Measurements from ENCODE around the gene NPIPB6. TPM values are rescaled to one million over a fixed set of nuclear protein-coding genes. Genes with fewer than 3 reads are reported as not detected.
A peak's percentile ranks its signal among the peaks of the same experiment; 100 is the strongest.
"Not testable (repeated sequence)": the region's sequence is repeated elsewhere in the genome, so short reads cannot be mapped to it uniquely, and the experiment has no call there.

The NPIPB6 gene
- total RNA-seq, 1 donor from 2014 or later: 2.0 TPM

DNA sequence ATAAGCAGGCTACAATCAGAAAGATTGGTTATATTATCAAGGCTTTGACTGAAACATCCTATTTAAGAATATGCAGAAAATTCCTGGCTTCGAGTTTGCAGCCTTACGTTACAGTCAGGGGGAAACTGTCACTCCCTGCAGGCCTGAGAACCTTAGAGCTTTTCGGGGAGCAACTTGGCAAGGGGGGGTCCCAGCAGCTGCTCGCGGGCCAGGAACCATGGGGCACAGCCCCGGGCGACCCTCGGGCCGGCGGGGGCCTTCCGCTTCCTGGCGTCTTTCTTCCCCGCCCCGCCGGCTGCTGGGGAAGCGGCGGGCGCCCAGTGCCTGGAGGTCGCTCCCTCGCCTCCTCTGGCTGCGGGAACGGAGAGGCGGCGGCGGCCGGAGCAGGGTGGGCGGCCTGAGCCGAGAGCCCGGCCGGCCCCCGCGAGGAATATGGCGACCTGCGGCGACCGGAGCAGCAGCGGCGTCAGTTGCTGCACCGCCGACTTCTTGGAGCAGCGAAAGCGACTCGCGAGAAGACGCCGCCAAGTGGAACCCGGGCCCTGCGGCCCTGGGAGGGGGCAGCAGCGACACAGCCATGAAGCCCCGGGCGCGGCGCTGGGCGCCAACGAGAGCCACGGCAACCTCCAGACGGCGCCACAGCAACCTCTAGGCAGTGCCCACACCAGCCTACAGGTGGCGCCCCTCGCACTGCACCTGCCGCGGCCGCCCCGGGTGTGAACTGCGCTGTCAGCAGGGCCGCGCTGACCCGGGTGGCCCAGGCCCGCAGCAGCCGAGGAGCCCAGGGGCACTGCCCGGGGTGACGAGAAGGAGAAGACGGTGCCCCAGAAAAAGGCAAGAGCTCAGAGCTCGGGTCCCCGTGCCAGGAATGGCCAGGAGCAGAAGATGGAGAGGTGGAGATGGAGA is 1.2 kb upstream of the NPIPB6 start:
- not testable (repeated sequence) for H3K36me3 Mint-ChIP-seq; H3K9me3 Mint-ChIP-seq; H3K4me1 Mint-ChIP-seq (ENCODE audit: unreplicated experiment); H3K27me3 Mint-ChIP-seq; DNase-seq (ENCODE audit: extremely low spot score, unreplicated experiment); H3K27ac Mint-ChIP-seq; H3K4me3 Mint-ChIP-seq
- TF ChIP-seq, protein P1, sequence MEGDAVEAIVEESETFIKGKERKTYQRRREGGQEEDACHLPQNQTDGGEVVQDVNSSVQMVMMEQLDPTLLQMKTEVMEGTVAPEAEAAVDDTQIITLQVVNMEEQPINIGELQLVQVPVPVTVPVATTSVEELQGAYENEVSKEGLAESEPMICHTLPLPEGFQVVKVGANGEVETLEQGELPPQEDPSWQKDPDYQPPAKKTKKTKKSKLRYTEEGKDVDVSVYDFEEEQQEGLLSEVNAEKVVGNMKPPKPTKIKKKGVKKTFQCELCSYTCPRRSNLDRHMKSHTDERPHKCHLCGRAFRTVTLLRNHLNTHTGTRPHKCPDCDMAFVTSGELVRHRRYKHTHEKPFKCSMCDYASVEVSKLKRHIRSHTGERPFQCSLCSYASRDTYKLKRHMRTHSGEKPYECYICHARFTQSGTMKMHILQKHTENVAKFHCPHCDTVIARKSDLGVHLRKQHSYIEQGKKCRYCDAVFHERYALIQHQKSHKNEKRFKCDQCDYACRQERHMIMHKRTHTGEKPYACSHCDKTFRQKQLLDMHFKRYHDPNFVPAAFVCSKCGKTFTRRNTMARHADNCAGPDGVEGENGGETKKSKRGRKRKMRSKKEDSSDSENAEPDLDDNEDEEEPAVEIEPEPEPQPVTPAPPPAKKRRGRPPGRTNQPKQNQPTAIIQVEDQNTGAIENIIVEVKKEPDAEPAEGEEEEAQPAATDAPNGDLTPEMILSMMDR (conservative IDR thresholded peaks at IDR 0.05): peak; percentile 43

DNA sequence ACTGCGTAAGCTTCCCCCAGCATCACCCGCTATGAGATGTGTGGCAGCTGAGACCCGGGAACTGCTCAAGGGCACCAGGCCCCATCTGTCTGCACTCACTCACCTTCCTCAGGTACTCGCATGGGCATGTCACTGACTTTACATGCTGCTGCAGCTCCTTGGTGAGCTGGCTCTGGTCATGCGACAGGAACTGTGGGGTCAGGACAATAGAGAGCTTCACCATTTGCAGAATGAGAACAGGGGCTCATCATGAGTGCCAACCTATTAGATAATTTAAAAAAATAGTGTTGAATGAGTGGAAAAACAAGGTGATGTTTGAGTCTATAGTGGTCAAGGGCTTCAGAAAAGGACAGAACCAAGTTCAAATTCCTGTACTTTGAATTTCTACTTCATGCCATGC is 708 bp downstream of the NPIPB6 start:
- H3K27me3 Mint-ChIP-seq; H3K4me1 Mint-ChIP-seq (ENCODE audit: unreplicated experiment); H3K27ac Mint-ChIP-seq; DNase-seq (ENCODE audit: extremely low spot score, unreplicated experiment); H3K4me3 Mint-ChIP-seq; H3K9me3 Mint-ChIP-seq; H3K36me3 Mint-ChIP-seq: not testable (repeated sequence)

DNA sequence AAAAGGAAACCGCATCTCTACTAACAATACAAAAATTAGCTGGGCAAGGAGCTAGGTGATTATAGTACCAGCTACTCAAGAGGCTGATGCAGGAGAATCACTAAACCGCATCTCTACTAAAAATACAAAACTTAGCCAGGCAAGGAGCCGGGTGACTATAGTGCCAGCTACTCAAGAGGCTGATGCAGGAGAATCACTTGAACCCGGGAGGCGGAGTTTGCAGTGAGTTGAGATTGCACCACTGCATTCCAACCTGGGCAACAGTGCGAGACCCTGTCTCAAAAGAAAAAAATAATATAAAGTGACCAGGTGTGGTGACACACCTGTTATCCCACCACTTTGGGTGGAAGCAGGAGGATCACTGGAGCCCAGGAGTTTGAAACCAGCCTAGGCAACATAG is 25.1 kb downstream of the NPIPB6 start:
- H3K4me3 Mint-ChIP-seq; H3K9me3 Mint-ChIP-seq; H3K4me1 Mint-ChIP-seq (ENCODE audit: unreplicated experiment); H3K27ac Mint-ChIP-seq; H3K36me3 Mint-ChIP-seq; H3K27me3 Mint-ChIP-seq: not testable (repeated sequence)
- peak; percentile 7 for DNase-seq (ENCODE audit: extremely low spot score, unreplicated experiment)

DNA sequence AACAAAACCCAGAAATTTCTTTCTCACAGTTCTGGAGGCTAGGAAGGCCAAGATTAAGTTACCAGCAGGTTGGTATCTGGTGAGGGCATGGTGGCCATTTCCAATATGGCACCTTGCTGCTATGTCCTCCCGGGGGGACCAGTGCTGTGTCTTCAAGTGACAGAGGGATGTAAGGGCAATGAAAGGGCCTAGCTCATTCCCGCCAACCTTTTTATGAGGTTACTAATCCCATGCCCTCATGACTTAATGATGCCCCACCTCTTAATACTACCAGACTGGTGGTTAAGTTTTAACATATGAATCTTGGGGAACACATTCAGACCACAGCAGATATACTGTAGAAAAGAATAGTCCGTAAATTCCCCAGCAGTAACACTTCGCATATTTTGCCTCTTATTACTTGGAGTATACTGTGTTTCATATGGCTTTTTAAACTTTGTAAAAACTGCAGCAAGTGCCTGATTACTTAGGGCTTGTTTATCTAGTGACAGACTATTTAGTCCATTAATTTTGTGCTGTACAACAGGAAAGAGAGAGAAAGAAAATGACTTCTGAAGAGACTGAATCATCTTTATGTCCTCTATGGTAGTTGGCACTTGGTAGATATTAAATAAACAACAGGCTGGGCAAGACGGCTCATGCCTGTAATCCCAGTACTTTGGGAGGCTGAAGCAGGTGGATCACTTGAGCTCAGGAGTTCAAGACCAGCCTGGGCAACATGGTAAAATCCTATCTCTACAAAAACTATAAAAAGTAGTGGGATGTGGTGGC is 26.2 kb downstream of the NPIPB6 start:
- H3K9me3 Mint-ChIP-seq; H3K36me3 Mint-ChIP-seq; H3K4me3 Mint-ChIP-seq; DNase-seq (ENCODE audit: extremely low spot score, unreplicated experiment); H3K27ac Mint-ChIP-seq; H3K27me3 Mint-ChIP-seq; H3K4me1 Mint-ChIP-seq (ENCODE audit: unreplicated experiment): not testable (repeated sequence)

DNA sequence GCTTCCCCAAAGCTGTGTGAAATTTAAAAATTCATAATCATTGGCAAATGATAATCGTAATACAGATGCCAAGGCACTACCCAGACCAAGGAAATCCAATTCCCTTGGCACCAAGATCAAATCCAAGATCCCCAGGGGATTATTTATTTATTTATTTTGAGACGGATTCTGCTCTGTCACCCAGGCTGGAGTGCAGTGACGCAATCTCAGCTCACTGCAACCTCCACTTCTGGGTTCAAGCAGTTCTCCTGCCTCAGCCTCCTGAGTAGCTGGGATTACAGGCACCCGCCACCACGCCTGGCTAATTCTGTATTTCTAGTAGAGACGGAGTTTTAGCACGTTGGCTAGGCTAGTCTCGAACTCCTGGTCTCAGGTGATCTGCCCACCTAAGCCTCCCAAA is 27.6 kb downstream of the NPIPB6 start:
- H3K4me1 Mint-ChIP-seq (ENCODE audit: unreplicated experiment); DNase-seq (ENCODE audit: extremely low spot score, unreplicated experiment); H3K36me3 Mint-ChIP-seq; H3K4me3 Mint-ChIP-seq; H3K9me3 Mint-ChIP-seq; H3K27ac Mint-ChIP-seq; H3K27me3 Mint-ChIP-seq: not testable (repeated sequence)

DNA sequence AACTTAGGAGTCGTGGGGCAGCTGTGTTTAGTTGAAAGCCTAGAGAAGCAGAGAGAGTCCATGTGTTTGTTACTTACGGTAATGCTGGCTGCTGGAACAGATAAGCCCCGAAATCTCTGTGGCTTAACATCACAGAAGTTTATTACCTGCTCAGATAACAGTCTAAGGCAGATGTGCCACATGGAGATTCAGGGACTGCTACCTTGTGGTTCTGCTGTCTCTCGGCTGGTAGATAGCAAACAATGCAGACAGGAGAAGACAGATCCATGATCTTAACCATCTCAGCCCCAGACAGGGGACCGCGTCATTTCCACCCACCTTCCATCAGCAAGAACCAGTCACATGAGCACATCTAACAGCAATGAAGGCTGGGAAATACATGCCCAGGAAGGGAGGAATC is 30.7 kb downstream of the NPIPB6 start:
- not testable (repeated sequence) for H3K36me3 Mint-ChIP-seq

DNA sequence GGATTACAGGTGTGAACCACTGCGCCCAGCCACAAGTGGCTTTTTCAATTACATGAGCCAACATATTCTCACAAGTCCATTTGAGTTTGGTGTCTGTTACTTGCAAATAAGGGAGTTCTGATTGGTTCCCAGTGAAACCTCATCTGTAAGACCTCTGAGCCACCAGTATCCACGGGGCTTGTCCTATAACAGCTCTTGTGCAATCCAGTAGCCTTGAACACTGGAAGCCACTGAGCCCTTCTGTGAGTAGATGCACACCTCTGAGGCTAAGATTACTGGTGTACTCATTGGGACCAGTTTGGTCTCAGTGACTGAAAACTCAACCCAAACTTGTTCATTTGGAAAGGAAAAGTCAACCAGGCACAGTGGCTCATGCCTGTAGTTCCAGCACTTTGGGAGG is 32.3 kb downstream of the NPIPB6 start:
- H3K27ac Mint-ChIP-seq; H3K27me3 Mint-ChIP-seq; H3K4me1 Mint-ChIP-seq (ENCODE audit: unreplicated experiment); H3K36me3 Mint-ChIP-seq; H3K9me3 Mint-ChIP-seq; H3K4me3 Mint-ChIP-seq; DNase-seq (ENCODE audit: extremely low spot score, unreplicated experiment): not testable (repeated sequence)

More for the DNA sequence above, 30.7 kb downstream of the NPIPB6 start:
- not testable (repeated sequence) for H3K27me3 Mint-ChIP-seq; H3K4me3 Mint-ChIP-seq; H3K9me3 Mint-ChIP-seq; H3K4me1 Mint-ChIP-seq (ENCODE audit: unreplicated experiment); DNase-seq (ENCODE audit: extremely low spot score, unreplicated experiment); H3K27ac Mint-ChIP-seq

DNA sequence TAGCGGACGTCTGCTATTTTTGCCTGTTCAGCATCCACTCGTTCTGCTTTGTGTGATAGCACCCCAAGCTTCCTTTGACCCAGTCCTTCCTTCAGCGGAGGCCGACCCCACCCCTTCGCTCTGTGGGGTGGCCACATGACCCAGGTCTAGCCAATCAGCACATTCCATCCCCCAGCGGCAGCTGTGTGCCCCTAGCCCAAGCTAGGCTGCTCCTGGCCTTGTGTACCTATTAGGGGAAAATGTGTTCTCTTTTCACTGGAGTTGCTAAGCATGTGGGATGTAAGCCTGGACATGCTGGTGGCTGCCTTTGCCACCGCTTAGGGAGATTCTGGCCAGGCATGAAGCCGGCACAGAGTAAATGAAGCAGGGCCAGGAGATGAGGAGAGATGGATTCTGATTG is 33.1 kb downstream of the NPIPB6 start:
- H3K27ac Mint-ChIP-seq; H3K9me3 Mint-ChIP-seq; H3K4me3 Mint-ChIP-seq; H3K27me3 Mint-ChIP-seq; H3K36me3 Mint-ChIP-seq; DNase-seq (ENCODE audit: extremely low spot score, unreplicated experiment); H3K4me1 Mint-ChIP-seq (ENCODE audit: unreplicated experiment): not testable (repeated sequence)

DNA sequence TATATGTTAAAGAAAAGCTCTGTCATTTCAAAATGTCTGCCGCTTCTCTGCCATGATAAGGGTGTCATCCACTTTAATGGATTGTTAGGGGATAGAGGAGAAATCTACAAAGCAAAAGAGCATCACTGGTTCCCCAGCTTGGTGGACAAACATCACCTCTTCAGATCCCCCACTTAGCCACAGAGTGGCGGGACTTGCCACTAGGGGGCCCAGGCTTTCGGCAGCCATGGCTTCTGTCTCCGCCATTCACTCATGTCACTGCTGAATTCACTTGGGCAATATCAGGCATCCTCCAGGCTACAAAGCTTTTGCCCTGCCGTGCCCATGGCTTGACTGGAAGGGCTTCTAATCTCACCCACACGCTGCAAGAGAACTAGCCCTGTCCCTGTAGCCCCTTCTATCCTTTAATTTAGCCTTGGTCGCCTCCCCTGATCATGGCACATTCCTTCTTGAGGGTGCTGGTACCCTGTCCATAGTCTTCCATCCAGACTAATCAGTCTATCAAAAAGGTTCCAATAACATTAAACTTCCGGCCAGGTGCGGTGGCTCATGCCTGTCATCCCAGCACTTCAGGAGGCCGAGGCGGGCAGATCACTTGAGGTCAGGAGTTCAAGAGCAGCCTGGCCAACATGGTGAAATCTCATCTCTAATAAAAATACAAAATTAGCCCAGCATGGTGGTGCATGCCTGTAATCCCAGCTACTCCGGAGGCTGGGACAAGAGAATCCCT is 36.3 kb downstream of the NPIPB6 start:
- Mint-ChIP-seq H3K4me1 (ENCODE audit: unreplicated experiment) (peaks cover 6% of the 10 kb centered on the region), H3K27me3 (no peaks in the 10 kb centered on the region), H3K9me3 (no peaks in the 10 kb centered on the region), H3K36me3 (no peaks in the 10 kb centered on the region), H3K4me3 (no peak overlapping the region), H3K27ac (peak overlapping the region; percentile 69)
- DNase-seq (ENCODE audit: extremely low spot score, unreplicated experiment): no peak
- TF ChIP-seq, protein P1 (conservative IDR thresholded peaks at IDR 0.05): peak; percentile 87
